Epithelial cell of esophagus (primary cell): ENCODE measurements around the gene UTP25.
"Not testable (repeated sequence)": the region's sequence is repeated elsewhere in the genome, so short reads cannot be mapped to it uniquely, and the experiment has no call there.

Source experiments
- DNase-seq: peaks from one replicate; pipeline ENCODE4 v3.0.0; 2010; ENCODE audit warnings: low read depth
- H3K4me3 ChIP-seq: 2 replicates; pipeline ENCODE4 v1.5.1; 2011; ENCODE audit warnings: mild to moderate bottlenecking, low read length, control low read depth
- CTCF ChIP-seq: IDR thresholded peaks from 2 replicates; pipeline ENCODE4 v1.5.1; 2011; ENCODE audit warnings: low read depth, mild to moderate bottlenecking, low read length, control low read depth, inconsistent platforms; ENCODE audit not compliant: insufficient read depth; ENCODE audit errors: missing control alignments

The UTP25 gene

DNA sequence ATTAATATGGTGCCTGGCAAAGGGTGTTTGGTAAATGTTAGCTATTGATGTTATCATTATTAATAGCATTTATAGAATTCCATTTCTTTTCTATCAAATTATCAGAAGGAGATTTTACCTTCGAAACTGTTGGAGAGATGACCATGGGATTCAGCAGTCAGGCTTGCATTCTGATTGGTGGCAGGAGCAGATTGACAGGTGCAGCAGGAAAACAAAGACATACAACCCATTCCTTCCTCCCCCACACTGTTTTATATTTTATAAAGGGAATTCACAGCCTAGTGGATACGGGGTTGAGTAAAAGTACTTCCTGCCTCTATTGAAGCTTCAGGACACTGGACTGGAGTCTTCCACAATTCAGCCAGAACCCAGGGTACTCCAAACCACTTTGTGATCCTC, 55.2 kb downstream of the UTP25 start:
- H3K4me3 ChIP-seq: no peak overlapping the region
- no peak for DNase-seq
- no peak for TF ChIP-seq CTCF

GRCh38 chr1:209883341-209883971, 55.7 kb downstream of the UTP25 start:
- no peak for DNase-seq
- no peak for TF ChIP-seq CTCF
- no peak overlapping the region for H3K4me3 ChIP-seq

DNA sequence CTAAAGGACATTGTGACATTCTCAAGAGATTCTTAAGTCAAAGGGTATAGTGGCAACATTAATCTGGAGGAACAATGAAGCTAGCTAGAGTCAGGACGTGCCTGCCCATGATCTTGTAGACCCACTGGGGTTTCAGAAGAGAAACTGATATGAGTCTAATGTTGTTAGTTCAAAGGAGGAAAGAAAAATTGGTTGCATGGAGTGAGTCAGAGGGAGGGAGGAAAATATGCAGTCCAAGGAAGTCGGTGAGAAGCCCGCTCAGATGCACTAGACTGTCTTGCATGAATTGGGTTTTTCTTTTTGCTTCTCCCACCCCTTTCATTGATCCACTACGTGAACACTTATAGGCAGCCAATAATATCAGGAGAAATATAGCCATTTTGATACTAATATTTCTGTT, 56.5 kb downstream of the UTP25 start:
- peak; percentile 59 for DNase-seq
- no peak for TF ChIP-seq CTCF
- no peak overlapping the region for H3K4me3 ChIP-seq

- DNase-seq: peak; percentile 99
- H3K4me3 ChIP-seq: no peak overlapping the region
- TF ChIP-seq CTCF: no peak
Observed at GRCh38 chr1:209884665-209885117, 56.9 kb downstream of the UTP25 start.

- DNase-seq: no peak
- TF ChIP-seq CTCF: no peak
- no peak overlapping the region for H3K4me3 ChIP-seq
Observed at GRCh38 chr1:209885403-209886218, 57.8 kb downstream of the UTP25 start.

GRCh38 chr1:209886219-209886536, 58.4 kb downstream of the UTP25 start:
- no peak for DNase-seq

GRCh38 chr1:209888291-209889076, 60.7 kb downstream of the UTP25 start:
- not testable (repeated sequence) for H3K4me3 ChIP-seq, DNase-seq

More at GRCh38 chr1:209886219-209886536, 58.4 kb downstream of the UTP25 start:
- peak; percentile 2 for TF ChIP-seq CTCF
- no peak overlapping the region for H3K4me3 ChIP-seq
